GM18502 (cell line): ENCODE results near the gene NR4A2.
A peak's percentile ranks its signal among the peaks of the same experiment; 100 is the strongest.

Source experiments
- ATAC-seq: cut with Tn5 transposase; IDR thresholded peaks from one replicate; pipeline ENCODE4 v1.9.1; 2021; ENCODE audit warnings: mild to moderate bottlenecking; ENCODE audit not compliant: unreplicated experiment, poor library complexity

The NR4A2 gene

DNA sequence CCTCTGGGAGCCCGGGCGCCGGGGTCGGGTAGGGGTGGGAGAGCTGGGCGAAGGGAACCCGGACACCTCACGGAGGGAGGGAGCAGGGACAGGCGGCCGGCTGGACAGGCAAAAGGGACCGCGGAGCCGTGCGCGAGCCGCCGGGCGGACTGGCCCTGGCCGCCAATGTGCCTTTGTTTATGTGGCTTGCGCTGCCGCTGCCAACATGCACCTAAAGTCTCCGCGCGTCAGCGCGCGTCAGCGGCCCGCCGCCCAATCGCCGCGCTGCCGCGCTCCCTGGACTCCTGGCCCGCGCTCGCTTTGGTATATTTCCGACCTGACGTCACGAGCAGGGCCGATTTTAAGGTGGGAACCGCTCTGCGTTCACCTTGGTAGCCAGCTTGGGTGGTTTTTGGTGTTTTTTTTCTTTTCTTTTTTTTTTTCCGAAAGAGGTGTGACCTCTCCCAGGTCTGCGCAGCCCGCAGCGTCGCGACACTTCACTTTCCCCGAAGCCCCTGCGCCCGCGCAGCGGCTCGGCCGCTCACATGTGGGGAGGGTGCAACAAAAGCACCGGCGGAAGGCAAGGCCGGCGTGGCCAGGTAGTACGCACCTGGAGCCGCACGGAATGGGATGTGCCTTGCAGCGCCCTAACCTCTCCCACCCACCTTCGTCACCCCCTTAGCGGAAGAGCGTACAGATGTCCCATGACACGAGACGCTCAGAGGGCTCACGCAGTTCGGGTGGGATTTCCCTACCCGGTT is at the start of gene NR4A2:
Gene NR4A2, minus strand, starts transcription at position 188 of the 740 bp plus-strand sequence. CDS start 2,535 bp downstream, outside the sequence.
- peak; percentile 79 for ATAC-seq

DNA sequence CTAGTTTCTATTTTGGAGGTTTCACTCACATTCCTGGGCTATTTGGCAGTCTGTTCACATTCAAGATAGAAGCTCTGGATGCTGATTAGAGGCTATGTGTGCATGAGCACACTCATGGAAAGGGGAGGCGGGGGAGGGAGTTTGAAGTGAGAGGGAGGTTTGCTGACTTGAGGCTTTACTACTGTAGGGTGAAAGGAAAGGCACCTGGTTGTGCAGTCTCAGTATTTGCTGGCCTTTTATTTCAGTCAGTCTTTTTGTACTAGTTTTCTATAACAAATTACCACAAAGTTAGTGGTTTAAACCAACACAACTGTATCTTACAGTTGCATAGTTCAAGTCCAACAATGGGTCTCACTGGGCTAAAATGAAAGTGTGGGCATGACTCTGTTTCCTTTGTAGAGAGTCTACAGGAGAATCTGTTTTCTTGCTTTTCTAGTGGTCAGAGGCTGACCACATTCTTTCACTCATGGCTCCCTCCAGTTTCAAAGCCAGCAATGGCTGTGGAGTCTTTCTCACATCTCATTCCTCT is 47.7 kb upstream of the NR4A2 start:
- ATAC-seq: peak; percentile 89

DNA sequence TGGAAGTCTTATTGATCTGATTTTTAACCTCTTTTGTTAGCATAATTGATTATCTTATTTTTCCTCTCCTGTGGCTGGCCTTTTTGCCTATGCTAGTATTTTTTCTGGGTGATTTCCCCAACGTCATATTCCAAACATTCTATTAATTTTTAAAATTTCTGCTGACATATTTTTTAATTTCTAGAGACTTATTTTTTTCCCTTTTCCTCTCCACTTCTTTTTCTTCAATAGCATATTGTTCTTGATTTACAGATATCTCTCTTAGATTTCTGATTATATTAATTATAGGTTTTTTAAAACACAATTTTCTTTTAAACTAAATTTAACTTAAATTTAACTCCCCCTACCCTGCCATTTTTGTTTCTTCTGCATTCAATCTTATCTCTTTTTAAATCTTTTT is 47.2 kb upstream of the NR4A2 start:
- no peak for ATAC-seq

DNA sequence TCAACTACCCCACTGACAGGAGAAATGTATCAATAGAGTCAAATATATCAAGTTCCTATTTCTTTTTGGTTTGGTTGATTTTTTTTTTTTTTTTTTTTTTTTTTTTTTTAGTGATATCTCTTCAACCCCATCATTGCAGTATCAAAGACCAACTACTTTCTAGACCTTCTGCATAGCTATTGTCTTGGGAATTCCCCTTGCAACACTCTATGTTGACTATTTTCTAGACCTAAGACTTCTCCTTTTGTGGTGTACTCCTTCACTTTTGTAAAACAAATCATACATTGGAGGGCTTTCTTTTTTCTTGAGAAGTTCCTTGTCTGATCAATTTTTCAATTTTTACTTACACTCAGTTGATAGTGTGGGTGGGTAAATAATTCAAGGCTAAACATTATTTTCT is 46.5 kb upstream of the NR4A2 start:
- ATAC-seq: peak; percentile 51

DNA sequence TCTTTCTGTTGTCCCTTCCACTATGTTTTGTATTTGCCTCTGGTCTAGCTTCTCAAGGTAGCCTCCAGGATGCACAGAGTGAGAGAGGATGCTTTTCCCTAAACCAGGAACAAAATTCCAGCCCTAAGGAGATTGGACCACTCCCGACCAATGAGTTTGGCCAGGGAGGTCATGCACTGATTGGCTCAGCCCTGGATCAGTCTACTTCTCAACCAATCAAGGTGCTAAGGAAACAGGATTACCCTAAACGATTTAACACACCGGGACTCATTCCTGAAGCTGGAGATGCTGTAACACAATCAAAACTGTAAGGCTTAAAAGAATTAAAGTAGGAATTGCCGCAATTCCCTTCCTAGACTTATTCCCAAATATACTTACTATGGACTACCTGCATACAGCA is 34.2 kb upstream of the NR4A2 start:
- no peak for ATAC-seq

DNA sequence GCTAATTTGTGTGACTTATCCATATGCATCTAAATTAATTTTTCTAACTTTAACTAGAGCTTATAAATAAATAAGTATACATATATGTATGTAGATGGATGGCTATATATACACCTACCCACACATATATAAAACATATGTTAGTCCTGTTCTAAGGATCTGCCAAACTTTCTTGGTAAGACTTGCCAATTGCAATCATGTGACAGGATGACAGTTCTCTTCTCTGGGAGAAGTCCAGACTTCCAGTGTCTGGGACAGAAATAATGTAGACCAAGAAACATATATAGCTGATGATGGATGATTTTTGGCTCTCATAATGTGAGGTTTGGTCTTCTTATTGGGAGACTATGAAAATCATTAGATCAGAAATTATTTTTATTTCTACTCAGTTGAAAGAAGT is 30.6 kb upstream of the NR4A2 start:
- ATAC-seq: no peak

DNA sequence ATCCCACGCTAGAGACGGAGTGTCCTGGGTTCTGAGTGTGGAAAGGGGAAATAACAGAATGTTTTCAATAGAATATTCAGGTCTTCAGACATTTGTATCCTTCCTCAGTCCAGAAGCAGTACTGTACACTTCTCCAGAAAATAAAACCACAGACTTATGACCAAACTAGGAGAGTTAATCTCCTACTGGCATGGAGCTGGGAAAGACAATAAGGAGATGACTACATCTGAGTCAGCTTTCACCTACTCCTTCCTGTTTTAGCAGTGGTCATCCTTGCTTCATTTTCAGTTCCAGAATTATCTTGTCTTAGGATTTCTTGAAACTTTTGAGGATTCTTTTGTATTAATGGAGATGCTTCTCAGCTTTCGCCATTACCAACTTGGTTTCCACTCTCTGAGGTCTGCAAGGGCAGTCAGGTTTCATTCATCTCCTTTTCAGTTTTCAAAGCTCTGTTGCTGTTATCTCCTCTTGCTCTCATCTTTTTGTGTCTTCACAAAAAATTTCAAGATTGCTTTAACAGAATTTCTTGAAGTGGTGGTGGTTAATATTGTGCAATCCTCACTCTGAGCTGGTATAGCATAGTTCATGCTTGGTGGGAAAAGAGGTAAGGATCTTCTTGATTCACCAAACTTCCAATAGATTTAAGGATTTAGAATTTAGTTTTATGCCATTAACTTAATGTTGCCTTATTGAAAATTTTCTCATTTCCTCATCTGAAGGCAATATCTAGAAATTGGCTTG is 23.7 kb upstream of the NR4A2 start:
- no peak for ATAC-seq

DNA sequence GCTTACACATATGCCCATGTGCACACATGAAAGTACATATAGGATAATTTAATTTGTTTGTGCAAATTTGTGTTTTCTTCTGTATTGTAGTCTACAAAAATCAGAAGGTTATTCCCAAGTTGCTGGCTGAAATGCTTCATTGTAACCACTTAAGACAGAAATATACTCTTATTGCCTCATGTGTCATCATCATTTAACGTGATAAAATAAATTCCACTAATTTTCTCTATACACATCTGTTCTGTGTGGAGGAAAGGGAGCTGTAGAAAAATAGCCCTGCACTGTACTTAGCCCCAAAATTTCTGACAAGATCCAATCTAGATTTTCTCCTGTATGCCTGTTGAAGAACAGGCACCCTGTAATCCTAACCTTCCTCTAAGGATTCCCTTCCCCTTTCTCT is 20.4 kb upstream of the NR4A2 start:
- ATAC-seq: no peak

DNA sequence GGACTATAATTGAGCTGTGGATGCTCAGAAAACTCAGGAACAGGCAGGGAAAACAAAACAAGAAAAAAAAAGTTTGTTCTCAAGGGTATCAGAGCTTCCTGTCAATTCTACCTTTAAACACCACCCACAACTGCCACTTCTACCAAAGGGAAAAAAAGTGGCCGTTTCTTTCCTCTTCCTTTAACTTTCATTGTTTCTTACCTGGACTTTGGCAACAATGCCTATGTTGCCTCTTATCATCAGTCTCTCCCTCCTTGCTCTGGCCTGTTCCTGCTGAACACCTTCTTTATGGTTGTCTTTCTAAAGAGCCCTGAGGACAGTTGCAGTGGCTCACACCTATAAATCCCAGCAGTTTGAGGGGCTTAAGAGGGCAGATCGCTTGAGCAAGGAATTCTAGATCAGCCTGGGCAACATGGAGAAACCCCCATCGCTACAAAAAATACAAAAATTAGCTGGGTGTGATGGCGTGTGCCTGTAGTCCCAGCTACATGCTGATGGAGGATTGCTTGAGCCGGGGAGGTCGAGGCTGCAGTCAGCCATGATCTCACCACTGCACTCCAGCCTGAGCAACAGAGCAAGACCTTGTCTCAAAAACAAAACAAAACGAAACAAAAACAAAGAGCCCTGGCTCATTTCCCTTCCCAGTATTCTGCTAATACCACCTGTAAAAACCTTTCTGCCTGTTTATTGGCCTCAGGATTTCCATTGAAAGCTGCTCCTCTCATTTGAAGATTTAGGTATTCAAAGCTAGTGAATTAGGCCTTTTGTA is 18.0 kb upstream of the NR4A2 start:
- no peak for ATAC-seq

DNA sequence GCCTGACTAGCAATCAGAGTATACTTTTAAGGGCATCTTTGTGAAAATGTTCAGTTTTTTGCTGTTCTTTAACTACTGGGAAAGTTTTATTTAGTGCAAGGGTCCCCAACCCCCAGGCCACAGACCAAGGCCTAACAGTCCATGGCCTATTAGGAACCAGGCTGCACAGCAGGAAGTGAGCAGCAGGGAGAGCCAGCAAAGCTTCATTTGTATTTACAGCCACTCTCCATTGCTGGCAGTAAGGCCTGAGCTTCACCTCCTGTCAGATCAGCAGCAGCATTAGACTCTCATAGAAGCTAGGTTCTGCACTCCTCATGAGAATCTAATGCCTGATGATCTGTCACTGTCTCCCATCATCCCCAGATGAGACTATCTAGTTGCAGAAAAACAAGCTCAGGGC is 17.1 kb upstream of the NR4A2 start:
- peak; percentile 50 for ATAC-seq

DNA sequence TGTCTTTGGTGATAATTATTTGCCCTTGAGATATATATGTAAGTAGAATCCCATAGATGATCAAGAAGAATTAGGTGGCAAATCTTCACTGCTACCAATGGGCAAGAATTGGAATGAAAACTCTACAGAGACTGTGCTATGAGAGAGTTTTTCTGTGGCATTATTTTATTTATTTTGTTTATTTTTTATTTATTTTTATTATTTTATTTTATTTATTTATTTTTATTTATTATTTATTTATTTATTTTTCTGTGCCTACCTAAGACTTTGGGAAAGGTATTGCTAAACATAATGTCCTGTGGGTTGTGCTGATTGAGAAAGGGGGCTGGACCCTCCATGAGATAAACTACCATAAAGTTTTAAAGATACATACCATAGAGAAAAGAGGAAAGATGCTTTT is 16.6 kb upstream of the NR4A2 start:
- no peak for ATAC-seq

DNA sequence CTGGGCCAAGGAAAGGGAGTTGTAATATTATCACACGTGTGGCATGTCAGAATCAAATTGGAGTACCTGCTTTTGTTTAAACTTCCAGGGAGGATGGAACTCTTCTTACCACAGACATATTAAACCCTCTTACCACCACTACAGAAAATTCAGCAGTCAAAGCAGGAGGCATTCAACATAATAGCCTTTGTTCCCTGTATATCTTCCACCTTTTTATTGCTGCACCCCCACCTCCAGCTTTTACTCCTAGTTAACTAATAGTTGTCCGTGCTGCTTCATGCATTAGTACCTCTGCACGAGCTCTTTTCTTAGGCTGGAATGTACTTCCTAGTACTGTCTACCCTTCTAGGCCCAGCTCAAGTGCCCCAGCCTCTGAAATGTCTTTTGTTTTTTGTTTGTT is 14.9 kb upstream of the NR4A2 start:
- no peak for ATAC-seq

DNA sequence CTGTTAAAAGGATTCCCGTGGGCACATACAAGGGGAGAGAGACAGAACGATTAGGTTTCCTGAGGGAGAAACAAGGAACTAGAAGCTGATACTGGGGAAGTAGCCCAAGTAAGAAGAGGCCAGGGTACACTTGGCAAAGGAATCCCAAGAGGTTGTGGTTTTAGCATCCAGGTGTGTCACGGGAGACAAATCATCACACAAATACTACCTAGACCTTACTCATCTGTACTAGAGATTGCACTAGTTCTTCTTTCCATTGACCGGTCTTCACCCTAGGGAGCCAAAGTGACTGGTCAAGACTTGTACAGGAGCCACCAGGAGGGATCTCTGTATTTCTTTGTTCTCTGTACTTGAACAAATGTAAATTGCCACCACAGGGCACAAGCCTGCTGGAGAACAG is 14.2 kb upstream of the NR4A2 start:
- ATAC-seq: no peak

DNA sequence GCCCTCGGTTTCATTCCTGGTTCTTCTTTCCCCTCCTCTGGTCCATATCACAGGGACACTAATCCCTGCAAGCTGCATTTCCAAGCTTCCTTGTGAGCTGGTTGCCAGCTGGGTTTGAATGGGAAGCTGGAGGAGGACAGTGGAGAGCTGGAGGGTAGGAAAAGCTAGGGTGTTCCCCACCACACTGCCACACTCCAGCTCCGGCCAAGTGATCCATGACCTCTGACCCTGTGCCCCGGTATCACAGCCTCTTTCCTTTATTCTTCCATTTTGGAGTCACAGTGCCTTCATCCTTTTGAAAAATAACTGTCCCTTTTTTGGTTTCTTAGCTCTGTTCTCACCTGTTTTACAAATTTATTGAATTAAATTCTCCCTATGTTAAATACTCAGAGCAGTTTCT is 13.1 kb upstream of the NR4A2 start:
- no peak for ATAC-seq

DNA sequence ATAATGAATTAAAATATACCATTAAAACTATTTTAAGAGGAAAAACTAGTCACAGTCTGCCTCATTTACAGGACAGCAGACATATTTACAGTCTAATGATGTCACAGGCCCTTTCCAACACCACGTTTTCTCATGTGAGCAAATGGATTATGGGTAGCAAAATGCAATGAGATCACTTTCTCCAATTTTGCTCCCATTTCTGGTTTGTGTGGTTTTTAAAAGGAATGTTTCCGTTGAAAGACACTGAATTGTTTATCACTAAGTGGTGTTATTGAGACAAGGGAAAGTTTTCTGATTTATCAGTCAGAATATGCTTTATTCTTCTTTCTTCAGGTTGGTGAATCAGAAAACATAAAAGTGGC is 11.4 kb upstream of the NR4A2 start:
- ATAC-seq: no peak

DNA sequence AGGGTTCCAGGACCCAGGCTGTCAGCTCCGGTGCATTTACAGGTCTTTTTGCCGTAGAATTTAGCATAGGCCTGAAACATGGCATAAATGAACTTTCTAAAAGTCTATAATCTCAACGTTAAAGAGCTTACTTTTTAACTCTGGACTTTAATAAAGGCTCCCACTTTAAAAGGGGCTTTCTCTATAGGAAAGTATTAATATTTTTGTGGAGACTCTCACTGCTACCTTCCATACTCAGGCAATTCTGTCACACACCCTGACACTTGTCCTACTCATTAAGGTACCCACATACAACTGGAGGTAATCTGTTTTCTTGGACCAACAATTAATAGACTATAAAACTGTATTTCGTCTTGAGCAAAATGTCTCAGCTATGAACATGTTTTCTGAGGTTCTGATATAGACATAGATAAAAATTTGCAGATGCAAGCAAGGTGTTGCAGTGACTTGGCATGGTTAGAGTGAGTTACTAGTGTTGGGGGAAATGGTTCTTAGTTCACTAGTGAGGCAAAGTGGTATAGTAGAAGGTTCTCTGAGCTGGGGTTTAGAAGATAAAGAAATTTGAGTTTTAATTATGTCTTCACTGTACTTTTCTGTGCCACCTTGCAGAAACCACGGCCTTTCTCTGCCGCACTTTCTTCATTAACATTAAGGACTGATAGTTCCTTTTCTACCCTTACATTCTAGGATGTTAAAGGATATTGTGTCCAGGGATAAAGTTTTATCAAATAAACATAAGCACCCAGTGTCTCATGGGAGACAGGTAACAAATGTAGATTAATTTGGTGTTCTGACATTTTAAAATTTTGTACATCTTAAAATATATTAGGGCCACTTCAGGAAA is 10.8 kb upstream of the NR4A2 start:
- ATAC-seq: no peak

DNA sequence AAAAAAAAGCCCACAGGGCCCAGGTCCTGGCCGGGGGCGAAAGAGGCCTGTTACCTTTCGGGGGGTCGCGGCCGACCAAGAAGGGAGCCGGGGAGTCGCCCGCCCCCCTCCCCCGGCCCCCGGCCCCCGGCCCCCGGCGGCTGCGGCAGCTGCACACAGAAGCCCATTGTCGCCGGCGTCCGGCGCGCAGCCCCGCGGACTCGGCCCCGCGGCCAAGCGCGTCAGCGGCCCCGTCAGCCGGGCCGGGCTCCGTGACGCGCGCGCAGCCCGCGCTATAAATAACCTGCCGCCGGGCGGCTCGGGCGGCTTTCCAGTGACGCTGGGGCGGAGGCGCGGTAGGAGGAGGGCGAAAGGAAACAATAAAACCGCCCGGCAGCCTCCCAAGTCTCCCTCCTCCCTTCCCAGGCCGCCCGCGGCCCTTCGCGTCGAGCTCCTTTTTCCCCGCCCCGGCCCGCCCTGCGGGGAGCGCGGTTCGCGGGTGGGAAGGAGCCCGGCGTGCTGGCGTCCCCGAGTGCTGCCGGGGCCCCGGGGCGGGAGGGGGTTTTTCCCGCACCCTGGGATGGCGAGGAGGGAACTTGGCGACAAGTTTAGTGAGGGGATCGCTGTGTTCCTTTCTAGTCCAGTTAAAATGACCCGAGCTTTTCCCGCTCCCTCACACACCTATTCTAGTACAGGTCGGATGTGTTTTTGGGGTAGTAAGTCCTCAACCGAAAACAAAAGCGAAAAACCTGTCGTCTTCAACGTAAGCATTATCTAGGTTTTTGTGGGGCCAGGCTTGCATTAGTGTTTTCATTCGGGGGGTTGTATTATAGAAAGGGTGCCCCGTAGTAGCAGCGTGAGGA is 10.0 kb upstream of the NR4A2 start:
- ATAC-seq: peak; percentile 63

DNA sequence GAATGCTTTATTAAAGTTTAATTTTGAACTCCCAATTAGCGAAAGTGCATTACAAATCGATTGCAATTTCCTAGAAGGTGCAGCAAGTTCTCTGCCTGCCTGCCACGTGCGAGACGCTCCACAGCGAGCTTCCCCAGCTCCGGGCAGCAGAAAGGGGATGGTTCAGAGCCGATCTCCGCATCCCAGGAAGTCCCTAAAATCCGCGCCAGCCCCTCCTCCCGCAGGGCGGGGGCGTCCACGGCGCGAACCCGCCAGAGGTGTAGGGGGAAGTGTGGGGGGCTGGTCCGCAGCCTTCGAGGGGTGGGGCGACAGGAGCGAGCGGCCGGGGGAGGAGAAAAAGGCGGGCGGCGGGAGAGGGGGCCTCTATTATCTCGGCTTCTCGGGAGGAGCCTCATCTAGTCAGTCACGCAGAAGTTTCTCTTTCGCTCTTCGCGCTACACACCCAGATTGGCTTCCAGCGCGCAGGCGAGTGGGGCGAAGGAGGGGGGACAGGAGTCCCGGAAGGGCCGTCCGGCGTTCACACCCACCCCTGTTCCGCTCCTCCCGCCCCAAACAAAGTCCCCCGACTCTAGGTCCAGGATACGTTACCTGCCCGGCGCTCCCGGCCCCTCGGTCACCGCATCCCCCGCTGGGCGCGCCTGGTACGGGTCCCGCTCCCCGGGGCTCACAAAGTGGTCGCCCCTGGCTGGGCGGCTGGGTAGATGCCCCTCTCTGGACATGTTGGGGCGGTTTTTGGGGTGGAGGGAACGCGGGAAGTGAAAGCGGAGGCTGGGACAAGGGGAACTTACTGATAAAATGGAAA is 9.1 kb upstream of the NR4A2 start:
- peak; percentile 83 for ATAC-seq
